Measurements from ENCODE around the gene CLIP2. TPM values are rescaled to one million over a fixed set of nuclear protein-coding genes. Genes with fewer than 3 reads are reported as not detected.

The CLIP2 gene
- total and polyA plus RNA-seq, 2 of the 4 experiments (the other 2 are of a cell fraction): 18.1 to 20.7 TPM

DNA sequence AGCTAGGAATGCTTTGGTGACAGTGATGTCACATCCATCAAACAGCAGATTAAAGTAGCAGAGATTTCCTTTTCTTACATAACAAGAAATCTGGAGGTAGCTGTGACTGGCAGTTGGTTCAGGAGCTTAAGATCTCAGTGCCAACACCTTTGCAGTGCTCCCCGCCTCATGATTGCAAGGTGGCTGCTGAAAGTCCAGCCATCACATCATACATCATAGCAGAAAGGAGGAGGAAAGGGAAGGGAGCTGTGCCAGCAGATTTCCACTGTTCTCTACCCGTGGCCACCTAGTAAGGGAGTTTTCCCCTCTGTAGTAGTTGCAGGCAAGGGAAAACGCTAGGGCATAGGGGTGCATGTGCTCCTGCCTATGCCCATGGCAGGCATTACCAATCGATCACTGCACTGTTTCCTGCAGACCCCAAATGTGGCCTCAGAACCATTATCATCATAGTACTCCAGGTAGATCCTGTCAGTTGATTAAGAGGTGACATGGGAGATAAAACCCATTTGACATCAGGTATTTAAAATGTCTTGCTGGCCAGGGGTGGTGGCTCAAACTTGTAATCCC, 106.6 kb downstream of the CLIP2 start:
- no CpG with 5 or more reads among the region's 4 CpGs for WGBS, 2 experiments (ENCODE audit: extremely low coverage in 2 of 2, insufficient read length in 1 of 2)
- POLR2A ChIA-PET (ENCODE audit: unreplicated experiment): interaction anchor here (0.7 kb wide), 1 partner anchor 186 kb away, joined by 5 read pairs; the partner anchor contains the start of gene LAT2

More for the DNA sequence above, 106.6 kb downstream of the CLIP2 start:
- dilution Hi-C loops (cut with HindIII; ENCODE audit: low sequenced_read_pairs, unreplicated experiment) (no loop called here), intact Hi-C loops (cut with micrococcal nuclease) (no loop called here), in situ Hi-C loops (cut with MboI; ENCODE audit: low sequenced_read_pairs) (loop anchor here (5.0 to 10.0 kb wide), 2 partner anchors 324 to 531 kb away; partner anchors contain the start of gene TMEM270)
- CTCF ChIA-PET: interaction anchor here (2.9 kb wide), 1 partner anchor 190 kb away, joined by 13 read pairs; no protein-coding TSS in a partner anchor
- Histone ChIP-seq H3K14ac (replicated peaks; ENCODE audit: low read depth, low read length) (no peak overlapping the region), H2AK9ac (replicated peaks; ENCODE audit: low read depth, low read length, poor library complexity) (no peak overlapping the region), H3K56ac (ENCODE audit: extremely low read depth, insufficient read depth, low read length) (no peak overlapping the region), H2BK120ac (ENCODE audit: low read depth, low read length) (no peak overlapping the region), H2AK5ac (ENCODE audit: low read depth, low read length) (no peak overlapping the region), H3K27ac (ENCODE audit: insufficient read depth, low read length) (no peak overlapping the region), H2BK15ac (ENCODE audit: low read depth, low read length) (no peak overlapping the region), H4K5ac (ENCODE audit: low read depth, low read length) (no peak overlapping the region), H2BK20ac (ENCODE audit: low read depth, low read length) (no peak overlapping the region), H3K23ac (ENCODE audit: low read depth, low read length) (no peak overlapping the region), H3K4ac (ENCODE audit: low read depth, low read length) (no peak overlapping the region), H3K27me3 (ENCODE audit: control insufficient read depth, insufficient read depth, low read length) (no peaks in the 10 kb centered on the region), H4K91ac (ENCODE audit: insufficient read depth, low read depth, low read length) (no peak overlapping the region), H2BK5ac (ENCODE audit: low read depth, low read length, poor library complexity, severe bottlenecking) (no peak overlapping the region), H3K9ac (ENCODE audit: low read depth, low read length) (no peak overlapping the region), H3K4me1 (ENCODE audit: control insufficient read depth, insufficient read depth, low read length) (peaks cover 3% of the 10 kb centered on the region), H4K8ac (ENCODE audit: low read depth in 2 of 2, low read length in 2 of 2) (no peak overlapping the region), H3K9me1 (ENCODE audit: insufficient read depth, low read length) (no peaks in the 10 kb centered on the region), H3K9me3 (ENCODE audit: control insufficient read depth, insufficient read depth, low read length) (no peaks in the 10 kb centered on the region), H3K18ac (ENCODE audit: low read depth, low read length) (no peak overlapping the region), H3K4me2 (ENCODE audit: low read depth, low read length) (no peak overlapping the region), H4K20me1 (ENCODE audit: insufficient read depth, low read length) (peaks cover 6% of the 10 kb centered on the region; the same call in 1 of the 2 replicates), H3K79me1 (ENCODE audit: low read depth in 1 of 2, low read length in 2 of 2) (peaks cover 4 to 15% of the 10 kb centered on the region in 2 experiments), H3K4me3 (ENCODE audit: insufficient read depth, low read depth, low read length) (no peak overlapping the region), H2AFZ (replicated peaks; ENCODE audit: low read length, poor library complexity) (peak overlapping the region; percentile 40), H3K36me3 (ENCODE audit: control insufficient read depth, insufficient read depth, low read length) (peaks cover 51% of the 10 kb centered on the region)
- no TSS peak for BruUV-seq (replicated peaks)
- TF ChIP-seq BHLHE40 (IDR thresholded peaks at IDR 0.05; ENCODE audit: low read depth, low read length) (no peak), ELK1 (IDR thresholded peaks at IDR 0.05; ENCODE audit: borderline replicate concordance, low read depth, low read length) (no peak), POLR2A (IDR thresholded peaks at IDR 0.05; ENCODE audit: low read depth, low read length) (no peak), MAFK (IDR thresholded peaks at IDR 0.05; ENCODE audit: low read depth, low read length) (no peak), MAZ (IDR thresholded peaks at IDR 0.05; ENCODE audit: borderline replicate concordance, low read depth, low read length) (no peak), CEBPB (IDR thresholded peaks at IDR 0.05; ENCODE audit: low read depth, low read length) (no peak)
- ATAC-seq (ENCODE audit: low read depth) (no peak), DNase-seq (no peak)
